Right lobe of liver (tissue), 6 donors: ENCODE measurements around the gene CPEB4. TPM values are rescaled to one million over a fixed set of nuclear protein-coding genes. Genes with fewer than 3 reads are reported as not detected.

Experiments
- ATAC-seq, 4 donors: fragments of 200-7000 bp; cut with Tn5 transposase; one replicate each; pipeline ENCODE4 v1.9.1; 2020; ENCODE audit warnings: mild to moderate bottlenecking in 4 of 4, moderate library complexity in 4 of 4
- DNase-seq, 3 donors: peaks; one replicate each; pipeline ENCODE4 v3.0.0-alpha.2; 2020
- H3K27ac ChIP-seq, 3 donors: fragments of 200-600 bp; one replicate each; pipeline ENCODE4 v1.8.0; 2022
- H3K27me3 ChIP-seq, 2 donors: fragments of 200-600 bp; one replicate each; pipeline ENCODE4 v1.8.0; 2022
- H3K36me3 ChIP-seq, 4 donors: fragments of 200-600 bp; sonication (generic) in 1 of 4; one replicate each; pipeline versions ENCODE4 v1.5.1 to v1.8.0; 2017 to 2022; ENCODE audit warnings: control low read depth in 1 of 4
- H3K4me1 ChIP-seq, 4 donors: fragments of 200-600 bp; sonication (generic) in 1 of 4; one replicate each; pipeline versions ENCODE4 v1.5.1 to v1.8.0; 2017 to 2022; ENCODE audit warnings: control low read depth in 1 of 4
- H3K4me3 ChIP-seq, 3 donors: fragments of 200-600 bp; one replicate each; pipeline ENCODE4 v1.8.0; 2022
- H3K9me3 ChIP-seq, 4 donors: fragments of 200-600 bp; sonication (generic) in 1 of 4; one replicate each; pipeline versions ENCODE4 v1.5.1 to v1.8.0; 2017 to 2022; ENCODE audit warnings: control low read depth in 1 of 4
- POLR2A ChIP-seq: fragments of 450-650 bp; IDR thresholded peaks from one replicate; pipeline ENCODE4 v1.6.1; 2017; ENCODE audit warnings: antibody characterized with exemption, mild to moderate bottlenecking
- WGBS: methylation state at CpG from one replicate; pipeline ENCODE4 v1.1.6; 2018; ENCODE audit warnings: low coverage, low lambda C conversion rate; ENCODE audit not compliant: insufficient coverage; ENCODE audit errors: missing lambda C conversion rate; 5-methylcytosine and 5-hydroxymethylcytosine counted together
- intact Hi-C, 2 donors: fragments of 100-400 bp; cut with DNase I; formaldehyde crosslinking; loops; one replicate each; pipeline versions ENCODE4 v1.11.2 to v1.14.1; 2022
- total RNA-seq, 6 experiments: library from RNA; depleted of rRNA in 2 of 6; stranded (reverse); fragments of >200 nt in 2 of 6; fragmentation: NEBNext Ultra II Directional in 3 of 6; extraction: Animal tissue kit (Norgen Biotek cat#: 25700) in 3 of 6; gene quantifications; one replicate each; pipeline versions ENCODE4 v1.1.0 to v1.2.4, GENCODE V29; 2016 to 2023
- TF ChIP-seq, protein P1 (sequence below), 4 donors: fragments of 200-600 bp in 3 of 4; fragments of 450-650 bp in 1 of 4; IDR thresholded peaks; one replicate each; pipeline versions ENCODE4 v1.5.1 to v1.8.0; 2016 to 2022; ENCODE audit warnings: antibody characterized with exemption in 4 of 4, mild to moderate bottlenecking in 2 of 4
- donor health status: DM: no; HTN: yes; CAD: no.
- donor health status: DM: no; HTN: no; CAD: no.
- donor health status: DM: no; HTN: no; CAD: no.
- donor health status: DM: no; HTN: yes; CAD: no.
- donor health status: DM: no; HTN: yes; CAD: no.

Gene CPEB4
- total RNA-seq, 6 experiments from 2014 or later = 27.3 to 49.9 (median 40.0) TPM

DNA sequence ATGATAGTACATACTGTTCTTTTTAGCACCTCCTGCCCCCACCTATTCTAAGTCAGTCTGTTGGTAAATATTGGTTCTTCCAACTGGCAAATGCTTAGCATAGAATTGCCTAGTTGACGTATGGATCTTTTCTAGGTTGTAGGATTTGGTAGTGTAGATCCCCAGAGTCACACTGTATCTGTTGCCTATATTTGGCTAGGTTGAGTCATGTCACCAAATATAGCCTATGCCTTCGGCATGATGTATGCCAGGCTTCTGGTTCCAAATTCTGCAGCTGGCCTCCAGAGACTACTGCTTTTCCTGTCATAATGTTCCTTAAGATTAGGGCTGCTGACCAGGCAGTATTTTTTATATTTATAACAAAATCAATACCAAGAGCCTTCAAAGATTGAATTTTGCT, 38.2 kb downstream of the CPEB4 start:
- no peak for TF ChIP-seq POLR2A
- TF ChIP-seq, protein P1, sequence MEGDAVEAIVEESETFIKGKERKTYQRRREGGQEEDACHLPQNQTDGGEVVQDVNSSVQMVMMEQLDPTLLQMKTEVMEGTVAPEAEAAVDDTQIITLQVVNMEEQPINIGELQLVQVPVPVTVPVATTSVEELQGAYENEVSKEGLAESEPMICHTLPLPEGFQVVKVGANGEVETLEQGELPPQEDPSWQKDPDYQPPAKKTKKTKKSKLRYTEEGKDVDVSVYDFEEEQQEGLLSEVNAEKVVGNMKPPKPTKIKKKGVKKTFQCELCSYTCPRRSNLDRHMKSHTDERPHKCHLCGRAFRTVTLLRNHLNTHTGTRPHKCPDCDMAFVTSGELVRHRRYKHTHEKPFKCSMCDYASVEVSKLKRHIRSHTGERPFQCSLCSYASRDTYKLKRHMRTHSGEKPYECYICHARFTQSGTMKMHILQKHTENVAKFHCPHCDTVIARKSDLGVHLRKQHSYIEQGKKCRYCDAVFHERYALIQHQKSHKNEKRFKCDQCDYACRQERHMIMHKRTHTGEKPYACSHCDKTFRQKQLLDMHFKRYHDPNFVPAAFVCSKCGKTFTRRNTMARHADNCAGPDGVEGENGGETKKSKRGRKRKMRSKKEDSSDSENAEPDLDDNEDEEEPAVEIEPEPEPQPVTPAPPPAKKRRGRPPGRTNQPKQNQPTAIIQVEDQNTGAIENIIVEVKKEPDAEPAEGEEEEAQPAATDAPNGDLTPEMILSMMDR (IDR thresholded peaks at IDR 0.05) = no peak
- Histone ChIP-seq H3K27ac (peak overlapping the region in 2 of 3 donors; percentile 10 to 27), H3K4me3 (no peak overlapping the region), H3K27me3 (no peaks in the 10 kb centered on the region), H3K4me1 (peaks cover 0 to 41% (median 17%) of the 10 kb centered on the region in 4 donors), H3K36me3 (no peaks in the 10 kb centered on the region), H3K9me3 (no peaks in the 10 kb centered on the region)
- DNase-seq = no peak
- 33% methylated on average over 2 of the region's 2 CpGs for WGBS
- peak in 3 of 4 donors; percentile 35 to 71 (median 44) for ATAC-seq
- intact Hi-C loops = no loop called here

GRCh38 chr5:173928871-173929574, 40.9 kb downstream of the CPEB4 start:
- H3K27me3 ChIP-seq = no peaks in the 10 kb centered on the region
- no peaks in the 10 kb centered on the region for H3K36me3 ChIP-seq
- H3K4me3 ChIP-seq = no peak overlapping the region
- no peak for ATAC-seq
- intact Hi-C loops = no loop called here
- no peak overlapping the region for H3K27ac ChIP-seq
- TF ChIP-seq, protein P1 (IDR thresholded peaks at IDR 0.05) = no peak
- TF ChIP-seq POLR2A = no peak
- 40% methylated on average over 4 of the region's 4 CpGs for WGBS
- peaks cover 0 to 65% (median 28%) of the 10 kb centered on the region in 4 donors for H3K4me1 ChIP-seq
- H3K9me3 ChIP-seq = no peaks in the 10 kb centered on the region
- DNase-seq = no peak

- Histone ChIP-seq H3K27me3 (no peaks in the 10 kb centered on the region), H3K4me3 (no peak overlapping the region), H3K9me3 (no peaks in the 10 kb centered on the region), H3K27ac (peak overlapping the region; percentile 4 to 81 (median 76)), H3K36me3 (no peaks in the 10 kb centered on the region), H3K4me1 (peaks cover 0 to 38% (median 20%) of the 10 kb centered on the region in 4 donors)
- DNase-seq (no peak), ATAC-seq (peak; percentile 88 to 95 (median 91))
- TF ChIP-seq POLR2A = no peak
- TF ChIP-seq, protein P1 (IDR thresholded peaks at IDR 0.05) = no peak
- WGBS = 21% methylated on average over 2 of the region's 2 CpGs
- intact Hi-C loops = no loop called here
Measured at GRCh38 chr5:173932695-173933139, 44.6 kb downstream of the CPEB4 start.

DNA sequence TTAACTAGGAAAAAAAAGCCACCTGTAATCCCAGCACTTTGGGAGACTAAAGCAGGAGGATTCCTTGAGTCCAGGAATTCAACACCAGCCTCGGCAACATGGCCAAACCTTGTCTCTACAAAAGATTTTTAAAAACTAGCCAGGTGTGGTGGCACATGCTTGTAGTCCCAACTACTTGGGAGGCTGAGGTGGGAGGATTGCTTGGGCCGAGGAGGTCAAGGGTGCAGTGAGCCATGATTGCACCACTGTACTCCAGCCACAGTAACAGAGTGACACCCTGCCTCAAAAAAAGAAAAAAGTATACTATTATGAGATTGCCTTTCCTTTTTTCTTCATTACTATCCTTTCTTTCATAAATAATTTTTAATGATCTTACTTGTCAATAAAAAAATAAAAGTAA, 45.8 kb downstream of the CPEB4 start:
- Histone ChIP-seq H3K9me3 (no peaks in the 10 kb centered on the region), H3K27me3 (no peaks in the 10 kb centered on the region), H3K36me3 (no peaks in the 10 kb centered on the region), H3K4me3 (no peak overlapping the region), H3K27ac (peak overlapping the region in 1 of 3 donors; percentile 76), H3K4me1 (peaks cover 0 to 37% (median 16%) of the 10 kb centered on the region in 4 donors)
- WGBS = no CpG with 5 or more reads among the region's 2 CpGs
- no peak for TF ChIP-seq POLR2A
- TF ChIP-seq, protein P1 (IDR thresholded peaks at IDR 0.05) = no peak
- DNase-seq (no peak), ATAC-seq (no peak)
- intact Hi-C loops = no loop called here
